ENCODE measurements around the gene SAA4. TPM values are rescaled to one million over a fixed set of nuclear protein-coding genes. Genes with fewer than 3 reads are reported as not detected.
"Not testable (repeated sequence)": the region's sequence is repeated elsewhere in the genome, so short reads cannot be mapped to it uniquely, and the experiment has no call there.

Gene SAA4
- total RNA-seq, 3 donors from 2014 or later: 5.6 to 45.2 TPM; not detected in 1

DNA sequence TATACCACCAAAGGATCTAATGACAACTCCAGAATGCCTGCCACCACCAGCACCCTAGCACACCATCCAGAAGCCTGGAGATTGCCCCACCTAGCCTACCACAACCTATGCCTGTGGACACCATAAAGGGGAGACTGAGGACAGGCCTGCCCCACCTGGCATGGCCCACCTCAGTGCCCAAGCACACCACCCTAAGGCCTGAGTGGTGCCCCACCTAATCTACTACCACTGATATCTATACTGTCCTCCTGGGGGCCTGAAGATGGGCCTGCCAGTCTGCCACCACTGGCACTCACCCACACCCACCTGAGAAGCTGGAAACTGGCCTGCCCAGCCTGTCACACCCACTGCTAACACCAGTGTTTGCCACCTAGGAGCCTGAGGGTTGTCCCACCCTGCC lies 31.8 kb downstream of the SAA4 start:
- DNase-seq (ENCODE audit: low spot score in 2 of 2): no peak
- intact Hi-C loops (cut with DNase I; ENCODE audit: low total_unique reads): loop anchor here (5.0 kb wide), 1 partner anchor 703 kb away; no protein-coding TSS in a partner anchor
- H3K27ac ChIP-seq: no peak overlapping the region
- no peak overlapping the region for H3K4me3 ChIP-seq
- H3K36me3 ChIP-seq: no peaks in the 10 kb centered on the region
- no peak for TF ChIP-seq POLR2AphosphoS5 (IDR thresholded peaks at IDR 0.05)
- no peak for TF ChIP-seq POLR2A (IDR thresholded peaks at IDR 0.05)
- TF ChIP-seq, protein P1, sequence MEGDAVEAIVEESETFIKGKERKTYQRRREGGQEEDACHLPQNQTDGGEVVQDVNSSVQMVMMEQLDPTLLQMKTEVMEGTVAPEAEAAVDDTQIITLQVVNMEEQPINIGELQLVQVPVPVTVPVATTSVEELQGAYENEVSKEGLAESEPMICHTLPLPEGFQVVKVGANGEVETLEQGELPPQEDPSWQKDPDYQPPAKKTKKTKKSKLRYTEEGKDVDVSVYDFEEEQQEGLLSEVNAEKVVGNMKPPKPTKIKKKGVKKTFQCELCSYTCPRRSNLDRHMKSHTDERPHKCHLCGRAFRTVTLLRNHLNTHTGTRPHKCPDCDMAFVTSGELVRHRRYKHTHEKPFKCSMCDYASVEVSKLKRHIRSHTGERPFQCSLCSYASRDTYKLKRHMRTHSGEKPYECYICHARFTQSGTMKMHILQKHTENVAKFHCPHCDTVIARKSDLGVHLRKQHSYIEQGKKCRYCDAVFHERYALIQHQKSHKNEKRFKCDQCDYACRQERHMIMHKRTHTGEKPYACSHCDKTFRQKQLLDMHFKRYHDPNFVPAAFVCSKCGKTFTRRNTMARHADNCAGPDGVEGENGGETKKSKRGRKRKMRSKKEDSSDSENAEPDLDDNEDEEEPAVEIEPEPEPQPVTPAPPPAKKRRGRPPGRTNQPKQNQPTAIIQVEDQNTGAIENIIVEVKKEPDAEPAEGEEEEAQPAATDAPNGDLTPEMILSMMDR (IDR thresholded peaks at IDR 0.05): no peak
- H3K4me1 ChIP-seq: no peaks in the 10 kb centered on the region
- H3K27me3 ChIP-seq: peaks cover 0 to 13% of the 10 kb centered on the region in 2 donors
- peaks cover 0 to 6% of the 10 kb centered on the region in 2 donors for H3K9me3 ChIP-seq

DNA sequence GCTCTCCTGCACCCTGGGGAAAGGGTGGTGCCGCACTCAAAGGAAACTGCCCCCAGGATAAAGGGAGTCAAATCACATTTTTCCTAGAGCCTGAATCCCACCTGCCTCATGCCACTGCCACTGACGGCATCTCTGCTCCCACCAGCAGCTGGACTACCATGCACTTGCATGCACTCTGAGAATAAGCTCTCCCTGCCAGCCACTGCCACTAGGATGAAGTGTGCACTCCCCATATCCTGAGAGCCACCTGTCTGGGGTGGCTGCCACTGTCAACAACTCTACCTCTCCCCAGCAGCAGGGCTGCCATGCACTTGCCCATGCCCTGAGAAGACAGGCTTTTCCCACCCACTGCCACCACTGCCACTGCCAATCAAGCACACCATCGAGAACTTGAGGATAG lies 32.4 kb downstream of the SAA4 start:
- peaks cover 0 to 6% of the 10 kb centered on the region in 2 donors for H3K9me3 ChIP-seq
- H3K36me3 ChIP-seq: no peaks in the 10 kb centered on the region
- H3K27ac ChIP-seq: no peak overlapping the region
- intact Hi-C loops (cut with DNase I; ENCODE audit: low total_unique reads): no loop called here
- no peak overlapping the region for H3K4me3 ChIP-seq
- no peak for DNase-seq (ENCODE audit: low spot score in 2 of 2)
- H3K4me1 ChIP-seq: no peaks in the 10 kb centered on the region
- TF ChIP-seq, protein P1 (IDR thresholded peaks at IDR 0.05): no peak
- TF ChIP-seq POLR2AphosphoS5 (IDR thresholded peaks at IDR 0.05) (no peak), POLR2A (IDR thresholded peaks at IDR 0.05) (no peak)
- peaks cover 0 to 12% of the 10 kb centered on the region in 2 donors for H3K27me3 ChIP-seq

DNA sequence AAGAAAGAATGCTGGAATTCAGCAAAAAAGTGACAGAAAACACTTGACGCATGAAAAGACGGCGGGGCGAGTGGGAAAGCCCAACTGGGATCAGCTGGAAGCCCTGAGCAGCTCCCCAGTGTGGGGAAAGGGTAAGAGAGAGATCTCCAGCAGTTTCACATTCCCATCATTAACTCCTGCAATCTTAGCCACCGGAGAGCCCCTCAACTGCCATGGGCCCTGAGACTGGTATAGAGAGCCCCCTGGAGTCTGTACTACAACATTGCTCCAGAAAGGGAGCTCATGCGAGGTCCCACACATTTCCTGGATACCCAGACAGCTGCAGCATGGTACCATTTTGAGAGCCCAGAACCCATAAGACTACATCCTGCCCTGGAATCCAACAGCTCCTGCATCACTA lies 32.9 kb downstream of the SAA4 start:
- no peaks in the 10 kb centered on the region for H3K36me3 ChIP-seq
- H3K27ac ChIP-seq: no peak overlapping the region
- peaks cover 0 to under 1% of the 10 kb centered on the region in 2 donors for H3K9me3 ChIP-seq
- no peak for DNase-seq (ENCODE audit: low spot score in 2 of 2)
- no peak overlapping the region for H3K4me3 ChIP-seq
- H3K27me3 ChIP-seq: peaks cover 0 to 8% of the 10 kb centered on the region in 2 donors
- intact Hi-C loops (cut with DNase I; ENCODE audit: low total_unique reads): no loop called here
- no peaks in the 10 kb centered on the region for H3K4me1 ChIP-seq
- TF ChIP-seq POLR2A (IDR thresholded peaks at IDR 0.05): no peak
- TF ChIP-seq, protein P1 (IDR thresholded peaks at IDR 0.05): no peak
- TF ChIP-seq POLR2AphosphoS5 (IDR thresholded peaks at IDR 0.05): no peak

DNA sequence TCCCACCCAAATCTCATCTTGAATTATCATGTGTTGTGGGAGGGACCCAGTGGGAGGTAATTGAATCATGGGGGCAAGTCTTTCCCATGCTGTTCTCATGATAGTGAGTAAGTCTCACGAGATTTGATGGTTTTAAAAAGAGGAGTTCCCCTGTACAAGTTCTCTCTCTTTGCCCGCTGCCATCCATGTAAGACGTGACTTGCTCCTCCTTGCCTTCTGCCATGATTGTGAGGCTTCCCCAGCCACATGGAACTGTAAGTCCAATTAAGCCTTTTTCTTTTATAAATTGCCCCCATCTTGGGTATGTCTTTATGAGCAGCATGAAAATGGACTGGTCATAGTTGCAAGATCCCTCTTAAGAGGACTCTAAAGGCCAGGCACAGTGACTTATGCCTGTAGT lies 38.9 kb downstream of the SAA4 start:
- H3K36me3 ChIP-seq; intact Hi-C loops (cut with DNase I; ENCODE audit: low total_unique reads); H3K4me3 ChIP-seq; H3K9me3 ChIP-seq; H3K27ac ChIP-seq; DNase-seq (ENCODE audit: low spot score in 2 of 2); H3K4me1 ChIP-seq; H3K27me3 ChIP-seq: not testable (repeated sequence)

DNA sequence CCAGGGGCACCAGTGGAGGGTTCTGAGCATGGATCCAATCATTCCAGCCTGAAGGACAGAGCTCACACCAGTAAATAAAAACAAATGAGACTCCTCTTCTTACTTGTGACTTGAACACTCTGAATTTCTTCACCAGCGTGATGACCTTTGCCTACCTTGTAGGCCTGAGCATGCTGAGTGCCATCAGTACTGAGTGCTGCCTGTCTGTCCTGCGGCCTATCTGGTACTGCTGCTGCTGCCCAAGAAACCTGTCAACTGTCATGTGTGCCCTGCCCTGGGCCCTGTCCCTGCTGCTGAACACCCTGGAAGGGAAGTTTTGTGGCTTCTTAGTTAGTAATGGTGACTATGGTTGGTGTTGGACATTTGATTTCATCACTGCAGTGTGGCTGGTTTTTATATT lies 40.1 kb downstream of the SAA4 start:
- TF ChIP-seq POLR2AphosphoS5 (IDR thresholded peaks at IDR 0.05): no peak
- TF ChIP-seq, protein P1 (IDR thresholded peaks at IDR 0.05): no peak
- TF ChIP-seq POLR2A (IDR thresholded peaks at IDR 0.05): no peak
- no peak overlapping the region for H3K4me3 ChIP-seq
- intact Hi-C loops (cut with DNase I; ENCODE audit: low total_unique reads): no loop called here
- no peaks in the 10 kb centered on the region for H3K36me3 ChIP-seq
- H3K27me3 ChIP-seq: no peaks in the 10 kb centered on the region
- no peak for DNase-seq (ENCODE audit: low spot score in 2 of 2)
- no peaks in the 10 kb centered on the region for H3K4me1 ChIP-seq
- no peak overlapping the region for H3K27ac ChIP-seq
- H3K9me3 ChIP-seq: no peaks in the 10 kb centered on the region

DNA sequence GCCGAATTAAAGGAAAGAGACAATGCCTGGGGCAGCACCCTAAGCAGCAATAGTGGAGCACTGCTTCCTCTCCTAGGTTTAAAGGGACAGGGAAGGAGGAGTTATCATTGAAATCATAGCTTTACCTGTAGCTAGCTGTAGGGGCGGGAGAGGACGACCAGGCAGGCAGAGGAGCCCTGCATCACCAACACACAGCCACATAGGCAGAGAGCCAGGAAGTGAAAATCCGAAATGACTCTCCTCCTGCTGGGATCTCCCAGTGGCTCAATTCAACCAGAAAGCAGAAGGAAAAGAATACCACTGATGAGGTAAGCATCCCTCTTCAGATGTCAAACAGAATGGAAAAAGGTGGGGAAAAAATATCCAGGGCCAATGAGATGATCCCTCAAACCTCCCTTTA lies 43.6 kb downstream of the SAA4 start:
- intact Hi-C loops (cut with DNase I; ENCODE audit: low total_unique reads): no loop called here
- TF ChIP-seq POLR2AphosphoS5 (IDR thresholded peaks at IDR 0.05): no peak
- TF ChIP-seq POLR2A (IDR thresholded peaks at IDR 0.05): no peak
- TF ChIP-seq, protein P1 (IDR thresholded peaks at IDR 0.05): no peak

More for the DNA sequence above, 43.6 kb downstream of the SAA4 start:
- Histone ChIP-seq H3K9me3 (no peaks in the 10 kb centered on the region), H3K27me3 (no peaks in the 10 kb centered on the region), H3K36me3 (no peaks in the 10 kb centered on the region), H3K4me1 (no peaks in the 10 kb centered on the region), H3K27ac (no peak overlapping the region), H3K4me3 (no peak overlapping the region)
- no peak for DNase-seq (ENCODE audit: low spot score in 2 of 2)

Data from breast epithelium (tissue), 4 donors.